SK-N-MC (cell line): ENCODE measurements around the gene CHST13.
"Not testable (repeated sequence)": the region's sequence is repeated elsewhere in the genome, so short reads cannot be mapped to it uniquely, and the experiment has no call there.

Source experiments
- DNase-seq: peaks from one replicate; pipeline ENCODE4 v3.0.0-alpha.2; 2011; ENCODE audit warnings: low read depth, low spot score
- H3K27ac ChIP-seq: fragments of 200-600 bp; sonication (generic); 2 replicates; pipeline ENCODE4 v1.5.1; 2016; ENCODE audit warnings: mixed run types
- H3K36me3 ChIP-seq: fragments of 200-600 bp; sonication (generic); 2 replicates; pipeline ENCODE4 v1.6.1; 2017; ENCODE audit warnings: antibody characterized with exemption, low read length, mixed read lengths; ENCODE audit not compliant: insufficient read depth
- H3K4me3 ChIP-seq: fragments of 200-600 bp; sonication (generic); 2 replicates; pipeline ENCODE4 v1.5.1; 2016
- H3K9ac ChIP-seq: fragments of 200-600 bp; sonication (generic); 2 replicates; pipeline ENCODE4 v1.8.0; 2017; ENCODE audit warnings: mixed run types, mixed read lengths; ENCODE audit not compliant: insufficient read length
- H3K9me3 ChIP-seq: fragments of 200-600 bp; sonication (generic); 2 replicates; pipeline ENCODE4 v1.6.1; 2017; ENCODE audit warnings: low read depth, mild to moderate bottlenecking, antibody characterized with exemption, low read length, moderate library complexity, mixed read lengths
- EZH2 ChIP-seq: fragments of 200-600 bp; sonication (generic); IDR thresholded peaks from one replicate; pipeline ENCODE4 v1.6.1; 2017; ENCODE audit warnings: antibody characterized with exemption
- FOXP2 ChIP-seq: optimal IDR thresholded peaks from 2 replicates; pipeline ENCODE3; 2011; ENCODE audit warnings: mild to moderate bottlenecking, moderate library complexity; ENCODE audit not compliant: insufficient read depth; ENCODE audit errors: extremely low read length, control extremely low read depth
- POLR2AphosphoS5 ChIP-seq: IDR thresholded peaks from 2 replicates; pipeline ENCODE4 v1.6.1; 2012; ENCODE audit warnings: mild to moderate bottlenecking, low read depth, low read length, borderline replicate concordance

Gene CHST13

DNA sequence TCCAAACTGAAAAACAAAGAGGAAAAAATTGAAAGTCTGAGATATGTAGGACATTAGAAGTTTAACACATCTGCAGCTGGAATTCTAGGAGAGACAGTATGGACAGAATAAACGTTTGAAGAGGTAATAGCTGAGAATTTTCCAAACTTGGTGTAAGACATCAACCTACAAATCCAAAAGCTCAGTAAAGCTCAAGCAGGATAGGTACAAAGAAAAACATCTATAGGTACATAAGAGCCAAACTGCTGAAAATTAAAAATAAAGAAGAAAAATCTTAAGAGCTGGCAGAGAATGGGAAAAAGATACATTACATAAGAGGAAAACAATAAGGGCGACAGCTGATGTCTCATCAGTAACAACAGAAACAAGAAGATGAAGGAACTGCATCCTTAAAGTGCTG is 57.6 kb downstream of the CHST13 start:
- H3K9ac ChIP-seq: no peak overlapping the region
- no peak for DNase-seq
- TF ChIP-seq POLR2AphosphoS5 (no peak), EZH2 (no peak), FOXP2 (no peak)
- H3K4me3 ChIP-seq: no peak overlapping the region
- H3K9me3 ChIP-seq: peaks cover 4% of the 10 kb centered on the region; the same call in 1 of the 2 replicates
- H3K27ac ChIP-seq: no peak overlapping the region
- no peaks in the 10 kb centered on the region for H3K36me3 ChIP-seq

DNA sequence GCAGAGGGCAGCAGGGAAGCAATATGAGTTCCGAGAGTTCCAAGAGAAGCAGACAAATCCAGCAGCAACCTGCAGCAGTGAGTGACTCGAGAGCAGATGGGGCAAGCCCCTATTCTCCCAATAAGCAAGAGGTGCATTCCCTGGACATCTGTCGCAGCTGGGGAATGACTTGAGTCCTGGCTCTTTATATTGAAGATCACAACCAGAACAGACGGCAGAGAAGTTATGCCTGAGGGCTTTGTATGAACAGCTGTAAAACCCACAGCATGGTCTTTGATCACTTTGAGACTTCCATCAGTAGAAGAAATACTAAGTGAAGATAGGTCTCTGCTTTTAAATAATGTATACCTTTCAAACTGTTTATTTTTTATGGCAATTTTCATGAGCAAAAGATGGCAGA is 58.4 kb downstream of the CHST13 start:
- TF ChIP-seq FOXP2 (no peak), EZH2 (no peak), POLR2AphosphoS5 (no peak)
- DNase-seq: no peak
- H3K9ac ChIP-seq: no peak overlapping the region
- H3K27ac ChIP-seq: no peak overlapping the region
- no peak overlapping the region for H3K4me3 ChIP-seq
- H3K36me3 ChIP-seq: no peaks in the 10 kb centered on the region
- peaks cover 4% of the 10 kb centered on the region; the same call in 1 of the 2 replicates for H3K9me3 ChIP-seq

DNA sequence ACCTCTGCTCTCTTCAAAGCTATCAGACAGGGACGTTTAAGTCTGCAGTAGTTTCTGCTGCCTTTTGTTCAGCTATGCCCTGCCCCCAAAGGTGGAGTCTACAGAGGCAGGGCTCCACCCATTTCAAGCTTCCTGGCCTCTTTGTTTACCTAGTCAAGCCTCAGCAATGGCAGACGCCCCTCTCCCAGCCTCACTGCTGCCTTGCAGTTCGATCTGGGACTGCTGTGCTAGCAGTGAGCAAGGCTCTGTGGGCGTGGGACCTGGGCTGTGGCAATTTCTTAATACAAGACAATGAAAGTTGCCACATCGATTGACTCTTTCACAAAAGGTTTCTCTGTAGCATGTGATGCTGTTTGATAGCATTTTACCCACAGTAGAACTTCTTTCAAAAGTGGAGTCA is 67.6 kb downstream of the CHST13 start:
- not testable (repeated sequence) for H3K9ac ChIP-seq, H3K36me3 ChIP-seq, H3K4me3 ChIP-seq, DNase-seq, H3K27ac ChIP-seq
- H3K9me3 ChIP-seq: peaks cover 15% of the 10 kb centered on the region; the same call in 1 of the 2 replicates
